Measurements from ENCODE around the gene HOXA3.

DNA sequence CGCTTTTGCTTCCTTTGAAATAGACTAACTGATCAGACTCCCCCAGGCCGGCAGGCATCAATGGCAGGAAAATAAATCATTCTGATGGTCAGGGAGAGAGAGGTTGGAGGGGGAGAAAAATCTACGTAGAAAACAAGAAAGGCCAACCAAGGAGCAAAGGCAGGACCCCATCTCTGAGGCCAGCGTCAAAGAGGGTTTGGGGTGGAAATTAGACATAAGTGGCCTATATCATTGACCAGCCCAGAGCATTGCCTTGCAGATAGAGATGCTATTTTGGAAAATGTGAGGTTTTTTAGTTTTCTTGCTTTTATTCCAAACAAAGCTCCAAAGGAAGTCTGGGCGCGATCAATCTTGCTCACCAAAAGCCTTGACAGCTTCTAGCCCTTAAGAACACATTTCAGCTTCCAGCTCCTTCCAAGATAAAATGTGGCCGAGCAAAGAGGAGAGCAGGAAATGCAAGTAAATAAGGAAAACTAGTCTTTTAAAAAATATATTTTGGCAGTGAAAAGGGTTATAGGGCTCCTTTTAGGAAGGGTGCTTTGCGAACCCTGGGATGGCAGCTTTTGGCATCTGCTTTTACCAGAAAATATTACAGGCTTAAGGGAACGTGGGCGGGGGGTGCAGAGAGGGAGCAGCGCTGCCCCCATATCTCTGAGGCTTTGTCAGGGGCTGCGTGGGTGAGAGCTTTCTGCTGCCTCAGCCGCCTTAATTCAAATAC, 47.9 kb downstream of the HOXA3 start:
- no peak for TF ChIP-seq EZH2 (optimal IDR thresholded peaks at IDR 0.05; ENCODE audit: low read depth, low read length)
- TF ChIP-seq, protein P1, sequence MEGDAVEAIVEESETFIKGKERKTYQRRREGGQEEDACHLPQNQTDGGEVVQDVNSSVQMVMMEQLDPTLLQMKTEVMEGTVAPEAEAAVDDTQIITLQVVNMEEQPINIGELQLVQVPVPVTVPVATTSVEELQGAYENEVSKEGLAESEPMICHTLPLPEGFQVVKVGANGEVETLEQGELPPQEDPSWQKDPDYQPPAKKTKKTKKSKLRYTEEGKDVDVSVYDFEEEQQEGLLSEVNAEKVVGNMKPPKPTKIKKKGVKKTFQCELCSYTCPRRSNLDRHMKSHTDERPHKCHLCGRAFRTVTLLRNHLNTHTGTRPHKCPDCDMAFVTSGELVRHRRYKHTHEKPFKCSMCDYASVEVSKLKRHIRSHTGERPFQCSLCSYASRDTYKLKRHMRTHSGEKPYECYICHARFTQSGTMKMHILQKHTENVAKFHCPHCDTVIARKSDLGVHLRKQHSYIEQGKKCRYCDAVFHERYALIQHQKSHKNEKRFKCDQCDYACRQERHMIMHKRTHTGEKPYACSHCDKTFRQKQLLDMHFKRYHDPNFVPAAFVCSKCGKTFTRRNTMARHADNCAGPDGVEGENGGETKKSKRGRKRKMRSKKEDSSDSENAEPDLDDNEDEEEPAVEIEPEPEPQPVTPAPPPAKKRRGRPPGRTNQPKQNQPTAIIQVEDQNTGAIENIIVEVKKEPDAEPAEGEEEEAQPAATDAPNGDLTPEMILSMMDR (IDR thresholded peaks at IDR 0.05; ENCODE audit: low read length) = no peak

Measured in MM.1S (cell line).